Ecto neural progenitor cell (in vitro differentiated cells): ENCODE data around the gene PHACTR3.
A peak's percentile ranks its signal among the peaks of the same experiment; 100 is the strongest.

Source experiments
- DNase-seq: peaks from one replicate; pipeline ENCODE4 v3.0.0-alpha.2; 2018; ENCODE audit warnings: low spot score

The PHACTR3 gene

GRCh38 chr20:59731376-59731775 lies 127.0 kb downstream of the PHACTR3 start:
- no peak for DNase-seq

- peak; percentile 21 for DNase-seq
These were observed 129.0 kb downstream of the PHACTR3 start for GRCh38 chr20:59733351-59733750.

- DNase-seq = no peak
These were observed 131.1 kb downstream of the PHACTR3 start for GRCh38 chr20:59735486-59735885.

GRCh38 chr20:59735917-59736316 lies 131.6 kb downstream of the PHACTR3 start:
- DNase-seq = peak; percentile 25

GRCh38 chr20:59736366-59736765 lies 132.0 kb downstream of the PHACTR3 start:
- DNase-seq = no peak

- DNase-seq = no peak
These were observed 132.8 kb downstream of the PHACTR3 start for GRCh38 chr20:59737073-59737666.

- no peak for DNase-seq
These were observed 133.5 kb downstream of the PHACTR3 start for GRCh38 chr20:59737816-59738215.

GRCh38 chr20:59738851-59739250 lies 134.5 kb downstream of the PHACTR3 start:
- no peak for DNase-seq

GRCh38 chr20:59740621-59741020 lies 136.3 kb downstream of the PHACTR3 start:
- DNase-seq = no peak

GRCh38 chr20:59741073-59741472 lies 136.7 kb downstream of the PHACTR3 start:
- DNase-seq = no peak

- no peak for DNase-seq
These were observed 138.2 kb downstream of the PHACTR3 start for GRCh38 chr20:59742351-59743095.

GRCh38 chr20:59743308-59743707 lies 139.0 kb downstream of the PHACTR3 start:
- no peak for DNase-seq

- no peak for DNase-seq
These were observed 139.6 kb downstream of the PHACTR3 start for GRCh38 chr20:59743767-59744485.

- no peak for DNase-seq
These were observed 140.4 kb downstream of the PHACTR3 start for GRCh38 chr20:59744756-59745155.

- no peak for DNase-seq
These were observed 140.9 kb downstream of the PHACTR3 start for GRCh38 chr20:59745201-59745600.

GRCh38 chr20:59745716-59746115 lies 141.4 kb downstream of the PHACTR3 start:
- DNase-seq = no peak

- DNase-seq = no peak
These were observed 141.8 kb downstream of the PHACTR3 start for GRCh38 chr20:59746155-59746554.

GRCh38 chr20:59747671-59748515 lies 143.6 kb downstream of the PHACTR3 start:
- DNase-seq = no peak

- no peak for DNase-seq
These were observed 144.4 kb downstream of the PHACTR3 start for GRCh38 chr20:59748619-59749191.

- no peak for DNase-seq
These were observed 145.0 kb downstream of the PHACTR3 start for GRCh38 chr20:59749301-59749700.

GRCh38 chr20:59750209-59750840 lies 146.0 kb downstream of the PHACTR3 start:
- DNase-seq = no peak
